Lower lobe of right lung (tissue), 2 donors: ENCODE data around the gene CHTOP. TPM values are rescaled to one million over a fixed set of nuclear protein-coding genes. Genes with fewer than 3 reads are reported as not detected.
A peak's percentile ranks its signal among the peaks of the same experiment; 100 is the strongest.

ENCODE experiments used
- ATAC-seq, 2 donors: fragments of 200-7000 bp; cut with Tn5 transposase; one replicate each; pipeline ENCODE4 v1.9.1; 2020 to 2022; ENCODE audit warnings: mild to moderate bottlenecking in 2 of 2, moderate library complexity in 2 of 2
- DNase-seq: peaks from one replicate; pipeline ENCODE4 v3.0.0-alpha.2; 2020
- H3K27ac ChIP-seq: fragments of 200-600 bp; one replicate; pipeline ENCODE4 v1.8.0; 2022
- H3K27me3 ChIP-seq: fragments of 200-600 bp; one replicate; pipeline ENCODE4 v1.8.0; 2022; ENCODE audit warnings: low read depth
- H3K36me3 ChIP-seq: fragments of 200-600 bp; one replicate; pipeline ENCODE4 v1.8.0; 2022; ENCODE audit warnings: mild to moderate bottlenecking
- H3K4me1 ChIP-seq: fragments of 200-600 bp; one replicate; pipeline ENCODE4 v1.8.0; 2022
- H3K4me3 ChIP-seq: fragments of 200-600 bp; one replicate; pipeline ENCODE4 v1.8.0; 2022; ENCODE audit warnings: mild to moderate bottlenecking
- H3K9me3 ChIP-seq: fragments of 200-600 bp; one replicate; pipeline ENCODE4 v1.8.0; 2022
- CTCF ChIP-seq: fragments of 200-600 bp; IDR thresholded peaks from one replicate; pipeline ENCODE4 v1.8.0; 2022; ENCODE audit warnings: antibody characterized with exemption, mild to moderate bottlenecking
- intact Hi-C: fragments of 100-400 bp; cut with DNase I; formaldehyde crosslinking; loops from one replicate; pipeline ENCODE4 v1.11.0; 2022
- total RNA-seq: library from RNA; stranded (reverse); fragmentation: NEBNext Ultra II Directional; extraction: Animal tissue kit (Norgen Biotek cat#: 25700); gene quantifications from one replicate; pipeline ENCODE4 v1.2.1, GENCODE V29; 2021
- donor health status: DM: no; HTN: yes; CAD: no; lungs with severe emphysema.

Gene CHTOP
- total RNA-seq, 1 donor from 2014 or later = 72.2 TPM

DNA sequence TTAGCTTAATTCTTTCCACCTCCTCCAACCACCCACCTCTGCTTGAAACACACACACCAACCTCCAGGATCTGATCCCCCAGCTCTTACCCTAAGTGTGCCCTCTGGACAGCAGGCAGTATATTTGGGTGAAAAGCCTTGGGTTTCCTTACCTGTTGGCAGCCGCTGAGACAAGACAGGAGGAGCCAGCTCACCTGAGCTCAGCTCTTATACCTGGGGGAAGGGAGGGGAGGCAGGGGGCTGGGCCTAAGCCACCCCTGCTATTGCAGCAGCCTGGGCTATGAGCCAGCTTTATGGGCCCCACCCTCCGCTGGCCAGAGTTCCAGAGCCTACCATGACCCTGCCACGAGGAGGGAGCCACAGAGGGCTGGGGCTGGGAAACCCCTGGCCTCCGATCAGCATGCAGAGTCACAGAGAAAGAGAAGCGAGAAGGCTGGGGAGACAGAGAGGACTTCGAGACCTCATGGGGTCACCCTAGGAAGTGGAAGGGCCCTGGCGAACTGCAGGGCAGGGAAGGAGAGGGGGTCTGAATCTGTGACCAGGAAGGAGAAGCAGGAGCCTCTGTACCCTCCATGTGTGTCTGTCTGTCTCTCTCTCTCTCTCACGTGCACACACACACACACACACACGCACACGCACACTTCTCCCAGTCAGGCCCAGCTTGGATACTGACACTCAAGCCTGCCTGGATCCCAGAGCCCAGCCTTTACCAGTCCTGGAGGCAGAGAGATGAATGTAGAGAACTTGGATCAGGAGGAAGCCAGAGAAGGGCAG is 17.5 kb upstream of the CHTOP start, which contains the start of gene S100A14:
TSS of gene S100A14 (minus strand) at position 182 of the 773 bp plus-strand sequence. CDS start 467 bp downstream, outside the sequence.
- H3K9me3 ChIP-seq = no peaks in the 10 kb centered on the region
- intact Hi-C loops = no loop called here
- DNase-seq = peak; percentile 87
- peak within 1 kb of the TSS; percentile 29 for H3K4me3 ChIP-seq
- H3K36me3 ChIP-seq = peaks cover 25% of the 10 kb centered on the region
- H3K27ac ChIP-seq = peak within 1 kb of the TSS; percentile 68
- peaks cover 24% of the 10 kb centered on the region for H3K4me1 ChIP-seq
- no peak for TF ChIP-seq CTCF
- H3K27me3 ChIP-seq = no peaks in the 10 kb centered on the region
- ATAC-seq = peak; percentile 82 to 87

DNA sequence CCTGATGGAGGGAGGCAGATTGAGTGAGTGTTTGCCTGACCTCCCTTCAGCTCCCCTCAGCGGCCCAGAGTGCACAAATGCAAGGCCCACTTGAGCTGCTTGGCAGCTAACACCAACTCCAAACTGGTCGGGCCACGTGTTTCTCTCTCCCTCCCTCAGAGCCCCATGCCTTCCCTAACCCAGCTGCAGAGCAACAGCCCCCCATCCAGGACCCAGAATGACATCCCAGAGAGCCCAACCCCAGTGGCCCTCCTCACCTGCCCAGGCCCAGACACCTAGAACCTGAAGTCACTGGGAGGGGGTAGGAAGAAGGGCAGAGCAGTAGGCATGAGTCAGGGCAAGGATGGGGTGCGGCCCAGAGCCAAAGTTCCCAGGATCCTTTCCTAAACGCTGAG is 17.0 kb upstream of the CHTOP start:
- H3K36me3 ChIP-seq = peaks cover 25% of the 10 kb centered on the region
- no peaks in the 10 kb centered on the region for H3K9me3 ChIP-seq
- peaks cover 21% of the 10 kb centered on the region for H3K4me1 ChIP-seq
- ATAC-seq (peak; percentile 63 to 65), DNase-seq (peak; percentile 74)
- H3K4me3 ChIP-seq = no peak overlapping the region
- no peak for TF ChIP-seq CTCF
- intact Hi-C loops = no loop called here
- no peaks in the 10 kb centered on the region for H3K27me3 ChIP-seq
- H3K27ac ChIP-seq = peak overlapping the region; percentile 68

DNA sequence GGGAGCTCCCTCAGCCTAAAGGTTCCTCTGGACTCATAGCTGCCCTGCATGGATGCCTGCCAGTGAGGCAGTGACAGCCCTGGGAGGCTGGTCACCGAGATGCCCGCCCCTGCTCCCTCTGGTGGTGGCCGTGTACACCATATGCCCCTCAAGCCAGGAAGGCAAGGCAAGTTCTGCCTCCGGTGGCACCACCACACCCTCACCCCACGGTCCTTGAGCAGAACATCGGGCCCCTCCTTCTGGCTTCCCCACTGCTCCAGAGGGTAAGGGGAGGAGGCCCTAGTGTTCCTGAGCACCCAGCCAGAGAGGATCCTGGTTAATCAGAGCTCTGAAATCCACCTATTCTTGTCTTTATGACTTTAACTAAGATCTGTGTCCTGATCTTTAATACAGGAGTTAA is 16.2 kb upstream of the CHTOP start:
- Histone ChIP-seq H3K9me3 (no peaks in the 10 kb centered on the region), H3K36me3 (peaks cover 32% of the 10 kb centered on the region), H3K4me3 (no peak overlapping the region), H3K27me3 (no peaks in the 10 kb centered on the region), H3K27ac (no peak overlapping the region), H3K4me1 (peaks cover 21% of the 10 kb centered on the region)
- TF ChIP-seq CTCF = no peak
- intact Hi-C loops = no loop called here
- DNase-seq (no peak), ATAC-seq (peak in 1 of 2 donors; percentile 68)

DNA sequence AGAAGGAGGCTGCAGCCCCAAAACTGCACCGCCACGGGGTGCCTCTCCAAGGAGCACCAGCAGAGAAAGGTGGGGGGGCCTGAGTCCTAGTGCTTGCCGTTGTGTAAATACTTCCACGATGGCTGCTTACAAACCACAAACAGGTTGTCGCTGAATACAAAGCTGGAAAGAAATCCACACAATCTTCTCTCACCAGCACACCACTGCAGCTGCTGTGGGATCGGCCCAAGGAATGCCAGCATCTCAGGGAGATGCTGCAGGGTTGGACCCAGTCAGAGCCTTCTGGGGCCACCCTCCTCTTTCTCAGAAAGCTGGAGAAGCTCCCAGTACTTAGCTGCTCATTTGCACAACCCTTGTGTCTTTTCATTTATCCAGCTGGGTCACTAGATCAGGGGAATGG is 14.7 kb upstream of the CHTOP start:
- intact Hi-C loops = no loop called here
- TF ChIP-seq CTCF = no peak
- ATAC-seq (no peak), DNase-seq (no peak)
- H3K4me1 ChIP-seq = peaks cover 30% of the 10 kb centered on the region
- H3K27me3 ChIP-seq = no peaks in the 10 kb centered on the region
- no peak overlapping the region for H3K4me3 ChIP-seq
- H3K36me3 ChIP-seq = peaks cover 35% of the 10 kb centered on the region
- no peak overlapping the region for H3K27ac ChIP-seq
- H3K9me3 ChIP-seq = no peaks in the 10 kb centered on the region

DNA sequence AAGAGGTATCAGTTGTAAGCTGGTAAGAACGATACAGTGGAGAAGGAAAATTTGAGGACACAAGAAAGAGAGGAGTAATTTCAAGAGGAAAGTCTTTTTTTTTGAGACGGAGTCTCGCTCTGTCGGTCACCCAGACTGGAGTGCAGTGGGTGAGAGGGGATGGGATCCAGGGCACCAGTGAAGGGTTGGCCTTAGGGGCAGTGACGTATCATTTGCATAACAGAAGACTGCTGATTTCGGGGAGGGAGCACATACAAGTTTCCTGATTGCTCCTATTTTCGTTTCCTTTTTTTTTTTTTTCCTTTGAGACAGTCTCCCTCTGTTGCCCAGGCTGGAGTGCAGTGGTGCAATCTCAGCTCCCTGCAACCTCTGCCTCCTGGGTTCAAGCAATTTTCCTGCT is 10.8 kb upstream of the CHTOP start:
- TF ChIP-seq CTCF = no peak
- H3K4me3 ChIP-seq = no peak overlapping the region
- no peaks in the 10 kb centered on the region for H3K9me3 ChIP-seq
- intact Hi-C loops = no loop called here
- H3K36me3 ChIP-seq = peaks cover 41% of the 10 kb centered on the region
- ATAC-seq (peak; percentile 50 to 62), DNase-seq (no peak)
- no peaks in the 10 kb centered on the region for H3K27me3 ChIP-seq
- peak overlapping the region; percentile 7 for H3K27ac ChIP-seq
- peaks cover 48% of the 10 kb centered on the region for H3K4me1 ChIP-seq
